Measurements from ENCODE around the gene PTPRM.
A peak's percentile ranks its signal among the peaks of the same experiment; 100 is the strongest.

The PTPRM gene

GRCh38 chr18:7566567-7567473 lies at the start of gene PTPRM:
TSS of gene PTPRM (plus strand) at chr18:7567316. CDS start at chr18:7567819, 503 bp downstream.
- no peak for FAIRE-seq
- DNase-seq (ENCODE audit: low spot score): peak; percentile 41

GRCh38 chr18:7517852-7518251 lies 49.3 kb upstream of the PTPRM start:
- DNase-seq (ENCODE audit: low spot score): no peak
- no peak for FAIRE-seq

- DNase-seq (ENCODE audit: low spot score) (no peak), FAIRE-seq (no peak)
Observed at GRCh38 chr18:7520200-7520785, 46.8 kb upstream of the PTPRM start.

GRCh38 chr18:7521226-7521856 lies 45.8 kb upstream of the PTPRM start:
- DNase-seq (ENCODE audit: low spot score) (no peak), FAIRE-seq (no peak)

- no peak for FAIRE-seq
- no peak for DNase-seq (ENCODE audit: low spot score)
Observed at GRCh38 chr18:7523772-7524171, 43.3 kb upstream of the PTPRM start.

- FAIRE-seq (no peak), DNase-seq (ENCODE audit: low spot score) (no peak)
Observed at GRCh38 chr18:7524786-7525185, 42.3 kb upstream of the PTPRM start.

GRCh38 chr18:7532942-7533341 lies 34.2 kb upstream of the PTPRM start:
- DNase-seq (ENCODE audit: low spot score) (no peak), FAIRE-seq (no peak)

GRCh38 chr18:7535436-7536205 lies 31.5 kb upstream of the PTPRM start:
- no peak for FAIRE-seq
- DNase-seq (ENCODE audit: low spot score): no peak

GRCh38 chr18:7537145-7537544 lies 30.0 kb upstream of the PTPRM start:
- DNase-seq (ENCODE audit: low spot score): no peak
- FAIRE-seq: no peak

GRCh38 chr18:7541835-7542234 lies 25.3 kb upstream of the PTPRM start:
- DNase-seq (ENCODE audit: low spot score): no peak
- FAIRE-seq: no peak

- DNase-seq (ENCODE audit: low spot score): no peak
- FAIRE-seq: no peak
Observed at GRCh38 chr18:7544686-7545085, 22.4 kb upstream of the PTPRM start.

GRCh38 chr18:7545734-7546133 lies 21.4 kb upstream of the PTPRM start:
- DNase-seq (ENCODE audit: low spot score) (no peak), FAIRE-seq (no peak)

GRCh38 chr18:7548221-7548620 lies 18.9 kb upstream of the PTPRM start:
- DNase-seq (ENCODE audit: low spot score) (no peak), FAIRE-seq (no peak)

GRCh38 chr18:7548721-7549120 lies 18.4 kb upstream of the PTPRM start:
- no peak for DNase-seq (ENCODE audit: low spot score)
- no peak for FAIRE-seq

- no peak for FAIRE-seq
Observed at GRCh38 chr18:7557973-7558372, 9.1 kb upstream of the PTPRM start.

GRCh38 chr18:7558769-7559168 lies 8.3 kb upstream of the PTPRM start:
- FAIRE-seq: no peak

More at GRCh38 chr18:7557973-7558372, 9.1 kb upstream of the PTPRM start:
- DNase-seq (ENCODE audit: low spot score): no peak

GRCh38 chr18:7559709-7560319 lies 7.3 kb upstream of the PTPRM start:
- FAIRE-seq (no peak), DNase-seq (ENCODE audit: low spot score) (no peak)

More at GRCh38 chr18:7558769-7559168, 8.3 kb upstream of the PTPRM start:
- DNase-seq (ENCODE audit: low spot score): no peak

- no peak for FAIRE-seq
Observed at GRCh38 chr18:7561909-7562460, 5.1 kb upstream of the PTPRM start.

GRCh38 chr18:7562491-7562890 lies 4.6 kb upstream of the PTPRM start:
- DNase-seq (ENCODE audit: low spot score) (no peak), FAIRE-seq (no peak)

More at GRCh38 chr18:7561909-7562460, 5.1 kb upstream of the PTPRM start:
- DNase-seq (ENCODE audit: low spot score): no peak

GRCh38 chr18:7565677-7566076 lies 1.4 kb upstream of the PTPRM start:
- FAIRE-seq (no peak), DNase-seq (ENCODE audit: low spot score) (no peak)

- no peak for FAIRE-seq
- no peak for DNase-seq (ENCODE audit: low spot score)
Observed at GRCh38 chr18:7566244-7566566, 911 bp upstream of the PTPRM start.
